A549 (cell line): Measurements from ENCODE around the gene CMIP. TPM values are rescaled to one million over a fixed set of nuclear protein-coding genes. Genes with fewer than 3 reads are reported as not detected.

Experiments used
- ATAC-seq, 2 experiments: fragments of 200-7000 bp in 1 of 2; fragments of >200 bp in 1 of 2; cut with Nextera tagmentation in 1 of 2; cut with Tn5 transposase in 1 of 2; 3 replicates each; pipeline versions ENCODE4 v1.8.0 to v1.9.1; 2018 to 2020; ENCODE audit warnings: mild to moderate bottlenecking in 1 of 2, moderate library complexity in 1 of 2
- CTCF ChIA-PET: fragments of 300-600 bp; sonication (Branson Sonifier 250); formaldehyde crosslinking; extraction: SDS; loops from one replicate; lab custom pipeline; 2021; ENCODE audit warnings: antibody characterized with exemption, inconsistent platforms; lab: Yijun Ruan, JAX
- POLR2A ChIA-PET: fragments of 350-600 bp; formaldehyde crosslinking; extraction: SDS; loops from one replicate; lab custom pipeline; 2021; ENCODE audit warnings: antibody characterized with exemption, inconsistent platforms; lab: Yijun Ruan, JAX
- DNase-seq, 2 experiments: peaks; one replicate each; pipeline versions ENCODE4 v3.0.0 to v3.0.0-alpha.2; 2011 to 2016; ENCODE audit warnings: low read depth in 1 of 2, low spot score in 1 of 2
- FAIRE-seq: peaks from 2 replicates; lab custom pipeline; 2011; peaks lifted over from hg19 to GRCh38; lab: Jason Lieb, UNC
- H3K27ac ChIP-seq, 2 experiments: fragments of >200 bp; sonication (Bioruptor Twin); formaldehyde crosslinking; 3 replicates each; pipeline ENCODE4 v1.5.1; 2016 to 2017
- H3K4me1 ChIP-seq: fragments of >200 bp; sonication (Bioruptor Twin); formaldehyde crosslinking; 3 replicates; pipeline ENCODE4 v1.6.1; 2016
- H3K4me2 ChIP-seq: fragments of >200 bp; sonication (Bioruptor Twin); formaldehyde crosslinking; 3 replicates; pipeline ENCODE4 v1.6.1; 2016
- H3K4me3 ChIP-seq: fragments of >200 bp; sonication (Bioruptor Twin); formaldehyde crosslinking; 3 replicates; pipeline ENCODE4 v1.5.1; 2016
- H3K9me3 ChIP-seq: fragments of >200 bp; sonication (Bioruptor Twin); formaldehyde crosslinking; 3 replicates; pipeline ENCODE4 v1.6.1; 2016
- CEBPB ChIP-seq, 2 experiments: fragments of >200 bp in 1 of 2; sonication (Bioruptor Twin) in 1 of 2; formaldehyde crosslinking in 1 of 2; IDR thresholded peaks; 2 replicates each; pipeline ENCODE4 v1.6.1; 2012 to 2016
- CHD2 ChIP-seq: fragments of 150-350 bp; IDR thresholded peaks from 2 replicates; pipeline ENCODE4 v1.6.1; 2014; ENCODE audit warnings: low read length; ENCODE audit not compliant: partially characterized antibody
- E2F6 ChIP-seq: IDR thresholded peaks from 2 replicates; pipeline ENCODE4 v1.6.1; 2012; ENCODE audit warnings: low read depth, borderline replicate concordance
- EP300 ChIP-seq, 2 experiments: fragments of >200 bp; sonication (Bioruptor Twin); formaldehyde crosslinking; IDR thresholded peaks; 2 replicates in 1 of 2; 3 replicates in 1 of 2; pipeline ENCODE4 v1.6.1; 2016 to 2017
- GATA3 ChIP-seq: IDR thresholded peaks from 2 replicates; pipeline ENCODE4 v1.6.1; 2012; ENCODE audit warnings: borderline replicate concordance
- HDAC2 ChIP-seq: fragments of 200-600 bp; sonication (generic); IDR thresholded peaks from 2 replicates; pipeline ENCODE4 v1.6.1; 2016
- HEYL ChIP-seq: fragments of 250-450 bp; sonication (Bioruptor Pico); IDR thresholded peaks from 2 replicates; pipeline ENCODE4 v1.8.0; 2021; ENCODE audit warnings: mild to moderate bottlenecking, moderate library complexity
- HMGXB4 ChIP-seq: fragments of 250-450 bp; sonication (Bioruptor Pico); IDR thresholded peaks from 2 replicates; pipeline ENCODE4 v1.5.0; 2021; ENCODE audit warnings: mild to moderate bottlenecking, moderate library complexity, borderline replicate concordance
- HOXB13 ChIP-seq: fragments of 250-450 bp; sonication (Bioruptor Pico); IDR thresholded peaks from 2 replicates; pipeline ENCODE4 v1.5.0; 2020; ENCODE audit warnings: low read depth, mild to moderate bottlenecking, moderate library complexity
- HOXB5 ChIP-seq: fragments of 250-450 bp; sonication (Bioruptor Pico); IDR thresholded peaks from 2 replicates; pipeline ENCODE4 v1.5.0; 2020; ENCODE audit warnings: mild to moderate bottlenecking, moderate library complexity
- MAZ ChIP-seq: fragments of 150-350 bp; IDR thresholded peaks from 2 replicates; pipeline ENCODE4 v1.6.1; 2014; ENCODE audit warnings: antibody characterized with exemption, low read depth, low read length, borderline replicate concordance
- MYC ChIP-seq: IDR thresholded peaks from 2 replicates; pipeline ENCODE4 v1.6.1; 2012; ENCODE audit warnings: mild to moderate bottlenecking, inconsistent platforms, low read length, improper control_type of control experiment, borderline replicate concordance
- POLR2A ChIP-seq: IDR thresholded peaks from 2 replicates; pipeline ENCODE4 v1.6.1; 2012; ENCODE audit warnings: mild to moderate bottlenecking, low read length
- RNF2 ChIP-seq: fragments of 200-600 bp; sonication (generic); IDR thresholded peaks from 2 replicates; pipeline ENCODE4 v1.6.1; 2016; ENCODE audit warnings: low read depth, mild to moderate bottlenecking, antibody characterized with exemption, moderate library complexity, borderline replicate concordance
- SMC3 ChIP-seq: fragments of >200 bp; sonication (Bioruptor Twin); formaldehyde crosslinking; IDR thresholded peaks from 3 replicates; pipeline ENCODE4 v1.6.1; 2018; ENCODE audit warnings: inconsistent platforms
- TFCP2L1 ChIP-seq: fragments of 250-450 bp; sonication (Bioruptor Pico); IDR thresholded peaks from 2 replicates; pipeline ENCODE4 v1.5.0; 2021; ENCODE audit warnings: mild to moderate bottlenecking
- TP53 ChIP-seq: fragments of 250-450 bp; sonication (Bioruptor Pico); IDR thresholded peaks from 2 replicates; pipeline ENCODE4 v1.5.0; 2021; ENCODE audit warnings: mild to moderate bottlenecking, moderate library complexity
- ZC3H11A ChIP-seq: fragments of 450-650 bp; IDR thresholded peaks from 2 replicates; pipeline ENCODE4 v1.6.1; 2014; ENCODE audit warnings: antibody characterized with exemption, mild to moderate bottlenecking
- ZNF302 ChIP-seq: fragments of 250-450 bp; sonication (Bioruptor Pico); IDR thresholded peaks from 2 replicates; pipeline ENCODE4 v1.9.0; 2021; ENCODE audit warnings: inconsistent platforms, mild to moderate bottlenecking, moderate library complexity
- ZSCAN20 ChIP-seq: fragments of 250-450 bp; sonication (Bioruptor Pico); IDR thresholded peaks from 2 replicates; pipeline ENCODE4 v1.8.0; 2022; ENCODE audit warnings: mild to moderate bottlenecking, moderate library complexity
- WGBS: methylation state at CpG from one replicate; pipeline ENCODE4 v1.1.6; 2017; ENCODE audit errors: missing lambda C conversion rate; 5-methylcytosine and 5-hydroxymethylcytosine counted together
- polyA plus RNA-seq, 4 experiments: library from polyadenylated mRNA; depleted of rRNA in 3 of 4; stranded (reverse); fragments of >200 nt; fragmentation: RNase III in 1 of 4; extraction: RNeasy Plus Mini Kit Qiagen cat#74134 plus additional on column Dnase treatment in 1 of 4; gene quantifications; 2 replicates in 3 of 4; 3 replicates in 1 of 4; pipeline ENCODE4 v1.2.3, GENCODE V29; 2011 to 2017

Gene CMIP
- polyA plus RNA-seq, 2 of the 4 experiments (the other 2 are of a cell fraction) = 21.6 to 125 TPM

DNA sequence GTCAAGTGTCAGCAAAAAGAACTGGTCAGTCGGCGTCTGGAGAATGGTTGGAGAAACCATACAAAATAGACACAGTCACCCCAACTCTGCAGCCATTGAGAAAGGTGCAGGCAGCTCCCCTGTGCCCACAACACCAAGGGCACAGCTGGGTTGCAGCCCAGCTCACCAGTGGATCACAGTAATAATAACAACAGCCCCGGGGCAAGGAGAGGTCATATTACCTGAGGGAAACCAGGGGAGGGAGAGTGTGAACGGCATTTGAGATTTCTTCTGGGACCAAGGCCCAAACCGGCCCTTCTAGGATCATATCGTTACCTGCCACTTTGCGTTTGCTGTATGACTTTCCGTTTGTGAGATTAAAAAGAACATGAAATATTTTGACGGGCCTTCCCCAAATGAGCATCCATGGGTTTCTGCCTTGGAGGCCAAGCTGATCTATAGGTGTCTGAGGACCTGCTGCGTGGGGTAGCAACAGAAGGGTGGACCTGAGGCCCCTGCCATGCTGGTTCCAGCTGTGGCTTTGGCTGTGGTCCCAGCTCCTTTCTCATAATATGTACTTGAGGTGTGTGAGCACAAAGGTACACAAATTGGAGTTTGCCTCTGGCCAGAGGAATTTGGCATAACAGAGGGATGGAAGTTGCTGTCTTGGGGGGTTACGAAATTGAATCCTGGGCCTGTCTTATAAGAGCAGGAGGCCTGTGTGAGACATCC lies 154.6 kb downstream of the CMIP start:
- ATAC-seq (no peak), FAIRE-seq (no peak), DNase-seq (no peak)
- peak overlapping the region; percentile 17; the same call in 2 of the 3 replicates for H3K4me2 ChIP-seq
- ChIA-PET CTCF (interaction anchor here (0.7 to 2.4 kb wide), 4 partner anchors 11 to 23 kb away, joined by 3 to 13 read pairs (median 3); no protein-coding TSS in a partner anchor), POLR2A (no interaction called here)
- H3K4me3 ChIP-seq = no peak overlapping the region
- WGBS = 82% methylated on average over 11 of the region's 11 CpGs
- H3K4me1 ChIP-seq = peaks cover 67% of the 10 kb centered on the region
- peak overlapping the region; percentile 45 to 70; a peak in 4 of 6 replicates for H3K27ac ChIP-seq
- TF ChIP-seq ZNF302 (no peak), CHD2 (no peak), RNF2 (no peak), ZSCAN20 (no peak), E2F6 (no peak)
- H3K9me3 ChIP-seq = no peaks in the 10 kb centered on the region

GRCh38 chr16:81600275-81600674 lies 155.7 kb downstream of the CMIP start:
- peak; percentile 41 to 55 for ATAC-seq

DNA sequence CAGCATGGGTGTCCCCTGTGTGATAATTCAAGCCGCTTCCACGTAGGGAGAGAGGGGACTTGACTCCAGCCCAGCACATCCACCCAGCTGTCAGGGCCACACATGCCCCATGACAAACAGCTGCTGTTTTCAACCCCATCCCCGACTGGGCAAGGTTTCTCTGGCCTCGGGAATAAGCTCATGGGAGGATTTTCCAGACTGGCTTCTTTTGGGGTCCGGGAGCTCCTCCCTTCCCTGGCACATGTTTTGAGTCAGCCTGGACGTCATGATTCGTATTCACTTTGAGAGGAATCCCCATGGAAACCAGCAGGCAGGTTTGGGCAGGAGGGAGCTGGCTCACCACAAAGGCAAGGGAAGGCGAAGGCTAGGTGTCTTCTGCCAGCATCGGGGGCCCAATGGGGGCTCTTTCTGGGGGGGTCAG lies 156.4 kb downstream of the CMIP start:
- H3K9me3 ChIP-seq = no peaks in the 10 kb centered on the region
- ATAC-seq (peak; percentile 49 to 61), DNase-seq (peak; percentile 46 to 62), FAIRE-seq (no peak)
- peak overlapping the region; percentile 17; the same call in 1 of the 3 replicates for H3K4me2 ChIP-seq
- WGBS = 55% methylated on average over 9 of the region's 9 CpGs
- H3K4me3 ChIP-seq = no peak overlapping the region
- no peak for TF ChIP-seq MAZ
- TF ChIP-seq EP300 (IDR thresholded peaks at IDR 0.05) = no peak
- TF ChIP-seq TFCP2L1 (CRISPR knock-in tag) = no peak
- TF ChIP-seq TP53 (CRISPR knock-in tag) = no peak
- no peak for TF ChIP-seq GATA3
- H3K4me1 ChIP-seq = peaks cover 85% of the 10 kb centered on the region
- POLR2A ChIA-PET = no interaction called here
- peak overlapping the region; percentile 59 to 70; a peak in 4 of 6 replicates for H3K27ac ChIP-seq
- CTCF ChIA-PET = interaction anchor here (1.2 to 1.5 kb wide), 2 partner anchors 25 to 96 kb away, joined by 3 to 5 read pairs; no protein-coding TSS in a partner anchor

More at GRCh38 chr16:81600275-81600674, 155.7 kb downstream of the CMIP start:
- POLR2A ChIA-PET = no interaction called here
- peak overlapping the region; percentile 59 to 70; a peak in 2 of 6 replicates for H3K27ac ChIP-seq
- TF ChIP-seq HOXB13 (CRISPR knock-in tag) (no peak), RNF2 (no peak), HEYL (CRISPR knock-in tag) (no peak), EP300 (IDR thresholded peaks at IDR 0.05) (no peak), GATA3 (no peak), HOXB5 (no peak), ZSCAN20 (no peak), CEBPB (IDR thresholded peaks at IDR 0.05) (no peak), HMGXB4 (CRISPR knock-in tag) (no peak), HDAC2 (no peak), MYC (no peak), ZC3H11A (no peak), POLR2A (no peak), SMC3 (no peak)
- FAIRE-seq = no peak
- 76% methylated on average over 5 of the region's 5 CpGs for WGBS
- DNase-seq = peak in 1 of 2 experiments; percentile 51
- peaks cover 78% of the 10 kb centered on the region for H3K4me1 ChIP-seq
- peak overlapping the region; percentile 17 for H3K4me2 ChIP-seq
- no peak overlapping the region for H3K4me3 ChIP-seq
- CTCF ChIA-PET = no interaction called here
- H3K9me3 ChIP-seq = no peaks in the 10 kb centered on the region
